ENCODE measurements around the gene AMH.

- TF ChIP-seq POLR2A (IDR thresholded peaks at IDR 0.05), result no peak
- TF ChIP-seq CTCF (IDR thresholded peaks at IDR 0.05), result no peak
Observed at GRCh38 chr19:2217591-2217990, 31.5 kb upstream of the AMH start.

Data from thyroid gland (tissue), 4 donors.